CD4-positive, alpha-beta T cell treated with Interleukin-15 for 1 hour (primary cell): Measurements from ENCODE around the gene B3GAT2.
"Not testable (repeated sequence)": the region's sequence is repeated elsewhere in the genome, so short reads cannot be mapped to it uniquely, and the experiment has no call there.

Experiments
- DNase-seq: peaks from one replicate; pipeline ENCODE4 v3.0.0-alpha.2; 2020

Gene B3GAT2

GRCh38 chr6:70956451-70957283, at the start of gene B3GAT2:
Gene B3GAT2 (minus strand): TSS chr6:70957060. CDS start chr6:70956429, 631 bp downstream.
- no peak for DNase-seq

- DNase-seq = no peak
These were observed 41.3 kb upstream of the B3GAT2 start for GRCh38 chr6:70998148-70998547.

GRCh38 chr6:70997379-70997778, 40.5 kb upstream of the B3GAT2 start:
- DNase-seq = no peak

GRCh38 chr6:70996106-70996505, 39.2 kb upstream of the B3GAT2 start:
- no peak for DNase-seq

- DNase-seq = no peak
These were observed 38.6 kb upstream of the B3GAT2 start for GRCh38 chr6:70995411-70995810.

GRCh38 chr6:70991253-70991652, 34.4 kb upstream of the B3GAT2 start:
- DNase-seq = no peak

GRCh38 chr6:70985156-70985555, 28.3 kb upstream of the B3GAT2 start:
- no peak for DNase-seq

GRCh38 chr6:70982747-70983146, 25.9 kb upstream of the B3GAT2 start:
- DNase-seq = no peak

- no peak for DNase-seq
These were observed 23.9 kb upstream of the B3GAT2 start for GRCh38 chr6:70980727-70981126.

- DNase-seq = no peak
These were observed 16.7 kb upstream of the B3GAT2 start for GRCh38 chr6:70973604-70974003.

GRCh38 chr6:70967049-70967448, 10.2 kb upstream of the B3GAT2 start:
- no peak for DNase-seq

- DNase-seq = no peak
These were observed 391 bp upstream of the B3GAT2 start for GRCh38 chr6:70957284-70957617.

GRCh38 chr6:70956191-70956450, 739 bp downstream of the B3GAT2 start:
- DNase-seq = no peak

GRCh38 chr6:70955441-70956190, 1.2 kb downstream of the B3GAT2 start:
- DNase-seq = peak; percentile 78

- no peak for DNase-seq
These were observed 2.1 kb downstream of the B3GAT2 start for GRCh38 chr6:70954750-70955149.

GRCh38 chr6:70954176-70954575, 2.7 kb downstream of the B3GAT2 start:
- no peak for DNase-seq

- DNase-seq = no peak
These were observed 4.2 kb downstream of the B3GAT2 start for GRCh38 chr6:70952608-70953165.

- DNase-seq = not testable (repeated sequence)
These were observed 12.5 kb downstream of the B3GAT2 start for GRCh38 chr6:70944321-70944720.

- DNase-seq = no peak
These were observed 23.0 kb downstream of the B3GAT2 start for GRCh38 chr6:70933853-70934252.

- DNase-seq = no peak
These were observed 51.1 kb downstream of the B3GAT2 start for GRCh38 chr6:70905742-70906141.

- no peak for DNase-seq
These were observed 53.0 kb downstream of the B3GAT2 start for GRCh38 chr6:70903665-70904452.

- DNase-seq = no peak
These were observed 55.5 kb downstream of the B3GAT2 start for GRCh38 chr6:70901324-70901723.

GRCh38 chr6:70900047-70900446, 56.8 kb downstream of the B3GAT2 start:
- DNase-seq = no peak
